HG03108 (cell line): Measurements from ENCODE around the gene HEATR9.
"Not testable (repeated sequence)": the region's sequence is repeated elsewhere in the genome, so short reads cannot be mapped to it uniquely, and the experiment has no call there.

Source experiments
- ATAC-seq: cut with Tn5 transposase; IDR thresholded peaks from one replicate; pipeline ENCODE4 v1.9.1; 2021; ENCODE audit warnings: moderate library complexity; ENCODE audit not compliant: unreplicated experiment

The HEATR9 gene, protein sequence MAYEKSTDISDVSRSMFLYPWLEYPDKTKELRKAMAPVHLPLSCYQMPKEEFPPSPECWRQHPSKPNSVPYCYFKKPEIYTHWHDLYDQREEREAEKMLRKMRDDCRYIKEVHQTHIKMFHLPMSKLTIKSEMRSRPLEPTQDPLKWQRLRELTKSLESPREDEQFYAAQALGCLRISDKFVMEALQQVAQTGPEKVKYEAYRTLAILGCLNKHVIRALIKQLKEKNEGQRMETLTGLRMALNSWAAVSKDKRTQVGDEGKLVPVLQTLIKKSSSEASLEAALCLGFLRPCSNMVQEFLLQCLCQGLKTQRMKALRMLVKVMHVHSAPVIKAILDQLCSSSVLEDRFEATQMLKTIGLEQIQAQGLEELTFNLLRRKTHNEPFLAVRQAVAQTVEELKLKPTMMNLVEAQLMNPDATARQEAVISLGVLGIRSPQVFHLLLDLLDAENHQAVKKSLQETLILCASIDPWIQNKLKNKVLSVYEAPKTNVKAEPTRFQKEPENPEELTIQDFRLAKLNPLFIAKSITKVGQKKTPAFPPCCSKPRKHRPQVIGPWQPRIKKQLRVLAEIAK

DNA sequence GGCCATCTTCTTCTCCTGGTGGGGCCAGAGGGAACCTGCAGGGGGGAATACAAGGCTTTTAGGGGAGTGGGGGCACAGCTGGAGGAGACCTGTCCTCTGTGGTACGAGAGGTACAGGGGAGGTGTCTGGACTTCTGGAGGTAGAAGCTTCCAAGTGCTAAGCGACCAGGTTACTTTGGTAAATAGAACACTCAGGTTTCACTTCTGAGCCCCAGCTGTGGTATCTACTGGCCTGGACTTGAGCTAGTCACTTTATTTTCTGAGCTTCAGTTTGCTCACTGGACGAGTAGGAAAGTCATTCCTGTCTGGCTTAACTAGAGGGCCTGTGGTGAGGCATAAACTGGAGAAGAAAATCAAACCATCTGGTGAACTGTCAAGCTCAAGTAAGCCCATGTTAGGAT is at the start of gene HEATR9:
TSS of gene HEATR9 (minus strand) at position 155 of the 400 bp plus-strand sequence. CDS start at position 6, 149 bp downstream.
- ATAC-seq = no peak

DNA sequence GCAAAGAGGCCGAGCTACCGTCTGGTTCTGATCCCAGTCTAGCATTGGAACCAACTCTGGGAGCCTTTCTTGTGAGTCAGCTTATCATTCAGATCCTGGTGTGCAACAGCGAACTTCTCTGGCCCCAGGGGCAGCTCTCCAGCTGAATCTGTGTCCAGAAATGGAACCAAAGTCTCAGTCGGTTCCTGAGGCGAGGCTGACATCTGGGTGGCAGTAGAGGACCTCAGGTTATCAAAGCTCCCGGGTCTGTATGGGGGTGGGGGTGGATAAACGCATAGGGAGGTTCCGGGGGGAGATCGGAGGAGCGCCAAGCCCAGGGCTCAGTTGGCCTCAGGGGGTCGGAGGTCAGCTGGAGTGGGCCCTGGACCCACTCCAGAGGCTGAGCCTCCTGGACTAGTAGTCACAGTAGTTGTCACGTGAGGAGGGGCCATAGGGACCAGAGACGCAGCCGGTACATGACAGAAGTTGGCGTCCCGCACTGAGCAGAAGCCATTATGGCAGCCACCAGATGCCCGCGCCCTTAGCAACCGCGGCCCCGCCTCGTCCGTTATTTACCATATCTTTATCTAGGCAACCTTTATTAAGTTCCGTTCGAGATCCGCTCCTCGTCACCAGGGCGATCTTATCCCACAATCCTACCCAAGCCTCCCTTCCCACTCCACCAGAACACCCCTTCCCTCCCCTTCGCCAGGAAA is 49.0 kb upstream of the HEATR9 start:
- no peak for ATAC-seq

DNA sequence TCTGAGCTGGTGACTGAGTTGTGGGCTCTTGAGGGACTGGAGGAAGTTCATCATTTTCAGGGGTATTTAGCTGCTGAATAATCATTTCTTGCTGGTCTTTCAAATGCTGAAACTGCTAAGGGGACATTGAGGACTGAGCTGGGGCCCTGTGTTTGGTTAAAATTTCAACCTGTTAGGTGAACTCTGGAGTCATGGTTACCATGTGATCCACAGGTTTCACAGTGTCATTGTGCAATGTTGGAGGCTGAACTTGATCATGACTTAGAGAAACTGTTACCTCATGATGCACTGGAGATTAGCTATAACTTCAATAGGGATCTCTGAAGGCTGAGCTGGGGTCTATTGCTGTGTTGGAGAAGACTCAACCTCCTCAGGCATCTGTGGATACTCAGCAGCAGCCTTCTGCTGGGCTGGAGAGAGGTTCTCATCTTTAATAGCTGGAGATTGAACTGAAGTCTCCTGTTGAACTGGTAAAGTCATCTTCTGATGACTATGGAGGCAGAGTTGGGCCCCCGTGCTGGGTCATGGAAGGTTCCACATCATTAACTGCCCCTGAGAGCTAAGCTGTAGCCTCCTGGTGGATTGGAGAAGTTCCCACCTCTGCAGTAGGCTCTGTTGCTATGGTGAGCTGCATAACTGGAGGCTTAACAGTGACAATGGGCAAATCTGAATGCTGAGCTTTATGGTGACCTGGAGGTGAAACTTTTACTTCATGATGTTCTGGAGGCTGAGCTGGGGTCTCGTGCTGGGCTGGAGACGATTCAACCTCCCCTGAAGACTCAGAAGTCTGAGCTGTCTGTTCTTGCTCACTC is 46.7 kb upstream of the HEATR9 start:
- ATAC-seq = no peak

DNA sequence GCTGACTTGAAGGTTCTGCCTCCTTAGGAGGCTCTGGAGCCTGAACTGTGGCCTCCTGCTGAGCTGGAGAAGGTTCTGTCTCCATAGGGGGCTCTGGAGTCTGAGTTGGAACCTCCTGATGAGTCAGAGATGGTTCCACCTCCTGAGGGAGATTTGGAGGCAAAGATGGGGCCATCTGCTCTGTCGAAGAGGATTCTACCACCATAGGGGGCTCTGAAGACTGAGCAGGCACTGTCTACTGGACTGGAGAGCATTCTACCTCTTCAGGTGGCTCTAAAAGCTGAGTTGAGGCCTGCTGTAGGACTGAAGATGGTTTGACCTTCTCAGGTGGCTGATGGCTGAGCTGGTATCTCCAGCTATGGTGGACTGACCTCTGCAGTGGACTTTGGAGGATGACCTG is 45.7 kb upstream of the HEATR9 start:
- no peak for ATAC-seq

DNA sequence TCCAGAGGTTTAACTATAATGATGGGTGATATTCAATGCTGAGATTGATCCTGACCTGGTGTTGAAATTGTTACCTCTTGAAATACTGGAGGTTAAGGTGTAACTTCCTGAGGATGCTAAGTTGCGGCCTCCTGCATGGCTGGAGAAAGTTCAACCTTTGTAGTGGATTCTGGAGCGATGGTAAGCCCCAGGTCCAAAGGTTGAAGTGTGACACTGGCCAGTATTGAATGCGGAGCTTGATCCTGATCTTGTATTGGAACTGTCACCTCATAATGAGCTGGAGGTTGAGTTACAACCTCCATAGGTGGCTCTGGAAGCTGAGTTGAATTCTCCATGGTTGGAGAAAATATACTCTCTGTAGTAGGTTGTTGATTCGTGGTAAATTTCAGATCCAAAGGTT is 44.9 kb upstream of the HEATR9 start:
- no peak for ATAC-seq

DNA sequence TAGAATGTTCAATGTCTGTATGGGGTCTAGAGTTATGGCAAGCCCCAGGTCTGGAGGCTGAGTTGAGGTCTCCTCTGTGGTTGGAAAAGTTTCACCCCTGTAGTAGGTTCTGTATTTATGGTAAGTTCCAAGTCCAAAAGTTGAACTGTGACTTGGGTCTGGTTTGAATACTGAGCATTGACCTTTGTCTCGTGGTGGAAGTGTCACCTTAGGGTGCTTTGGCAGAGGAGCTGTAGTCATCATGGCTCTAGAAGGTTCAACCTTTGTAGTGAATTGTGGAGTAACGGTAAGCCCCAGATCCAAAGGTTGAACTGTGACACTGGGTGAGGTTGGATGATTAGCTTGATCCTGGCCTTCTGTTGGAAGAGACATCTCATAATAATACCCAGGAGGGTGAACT is 44.3 kb upstream of the HEATR9 start:
- ATAC-seq = no peak

DNA sequence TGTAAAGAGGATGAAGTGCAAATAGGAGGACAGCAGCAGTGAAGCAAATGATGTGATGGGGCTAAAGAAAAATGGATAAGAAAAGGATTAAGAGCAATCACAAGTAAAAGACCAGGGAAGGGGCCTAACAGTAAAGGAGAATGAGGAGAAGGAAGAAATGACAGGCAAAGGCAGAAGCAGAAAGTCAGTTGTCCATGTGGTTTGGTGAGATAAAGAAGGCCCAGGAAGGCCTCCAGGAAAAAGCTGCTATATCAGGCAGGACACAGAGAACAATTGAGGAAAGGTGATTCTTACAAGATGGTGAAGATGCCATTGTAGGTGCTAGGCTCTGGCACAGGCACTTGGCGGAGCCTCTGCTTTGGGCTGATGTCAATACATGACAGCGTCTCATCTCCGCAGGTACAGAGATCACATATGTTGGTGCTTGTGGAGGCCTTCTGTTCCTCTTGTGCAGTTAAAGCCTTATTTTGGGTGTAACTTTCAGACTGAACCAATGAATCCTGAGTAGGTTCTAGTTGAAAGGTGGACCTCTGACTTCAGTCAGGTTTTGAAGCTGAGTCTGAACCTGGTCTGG is 43.7 kb upstream of the HEATR9 start:
- no peak for ATAC-seq

DNA sequence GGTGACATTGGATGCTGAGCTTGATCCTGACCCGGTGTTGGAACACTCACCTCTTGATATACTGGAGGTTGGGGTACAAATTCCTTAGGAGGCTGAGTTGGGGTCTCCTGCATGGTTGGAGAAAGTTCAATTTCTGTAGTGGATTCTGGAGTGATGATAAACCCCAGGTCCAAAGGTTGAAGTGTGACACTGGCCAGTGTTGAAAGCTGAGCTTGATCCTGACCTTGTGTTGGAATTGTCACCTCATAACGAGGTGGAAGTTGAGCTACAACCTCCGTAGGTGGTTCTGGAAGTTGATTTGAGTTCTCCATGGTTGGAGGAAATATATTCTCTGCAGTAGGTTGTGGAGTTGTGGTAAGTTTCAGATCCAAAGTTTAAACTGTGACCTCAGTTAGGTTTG is 40.7 kb upstream of the HEATR9 start:
- no peak for ATAC-seq

DNA sequence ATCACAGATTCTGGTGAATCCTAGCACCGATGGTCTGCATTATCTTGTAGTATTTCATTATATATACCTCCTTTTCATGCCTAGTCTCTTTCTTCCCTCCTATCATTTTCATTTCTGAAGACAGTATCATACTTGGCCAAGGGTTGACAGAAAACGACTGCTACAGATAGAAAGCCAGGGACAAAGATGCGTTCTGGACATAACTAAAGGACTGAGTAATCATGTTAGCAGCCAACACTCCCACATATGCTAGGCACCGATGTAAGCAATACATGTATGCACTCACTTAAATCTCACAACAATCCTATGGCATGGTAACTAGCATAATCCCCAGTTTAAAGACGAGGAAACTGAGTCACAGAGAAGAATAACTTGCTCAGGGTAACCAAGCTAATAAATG is 39.0 kb upstream of the HEATR9 start:
- no peak for ATAC-seq

DNA sequence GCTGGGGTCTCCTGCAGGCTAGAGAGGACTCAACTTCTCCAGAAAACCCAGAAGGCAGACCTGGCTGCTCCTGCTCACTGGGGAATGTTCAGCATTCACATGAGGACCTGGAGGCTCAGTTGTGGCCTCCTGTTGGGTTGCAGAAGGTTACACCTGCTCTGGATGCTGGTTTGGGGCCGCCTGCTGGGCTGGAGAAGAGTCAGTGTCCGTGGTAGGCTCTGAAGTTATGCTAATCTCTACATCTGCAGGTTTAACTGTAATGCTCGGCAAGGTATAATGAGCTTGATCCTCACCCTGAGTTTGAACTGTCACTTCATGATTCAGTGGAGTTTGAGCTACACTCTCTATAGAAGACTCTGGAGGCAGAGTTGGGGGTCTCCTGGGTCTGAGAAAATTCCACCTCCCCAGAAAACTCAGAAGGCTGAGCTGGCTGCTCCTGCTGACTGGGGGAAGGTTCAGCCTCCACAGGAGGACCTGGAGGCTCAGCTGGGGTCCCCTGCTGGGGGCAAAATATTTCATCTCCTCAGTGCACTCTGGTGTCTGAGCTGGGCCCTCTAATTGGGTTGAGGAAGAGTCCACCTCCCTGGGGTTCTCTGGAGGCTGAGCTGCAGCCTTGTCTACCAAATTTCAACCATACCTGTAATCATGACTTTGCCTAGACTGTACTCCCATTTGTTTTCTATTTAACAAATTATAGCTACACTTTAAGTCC is 38.4 kb upstream of the HEATR9 start:
- ATAC-seq = no peak

DNA sequence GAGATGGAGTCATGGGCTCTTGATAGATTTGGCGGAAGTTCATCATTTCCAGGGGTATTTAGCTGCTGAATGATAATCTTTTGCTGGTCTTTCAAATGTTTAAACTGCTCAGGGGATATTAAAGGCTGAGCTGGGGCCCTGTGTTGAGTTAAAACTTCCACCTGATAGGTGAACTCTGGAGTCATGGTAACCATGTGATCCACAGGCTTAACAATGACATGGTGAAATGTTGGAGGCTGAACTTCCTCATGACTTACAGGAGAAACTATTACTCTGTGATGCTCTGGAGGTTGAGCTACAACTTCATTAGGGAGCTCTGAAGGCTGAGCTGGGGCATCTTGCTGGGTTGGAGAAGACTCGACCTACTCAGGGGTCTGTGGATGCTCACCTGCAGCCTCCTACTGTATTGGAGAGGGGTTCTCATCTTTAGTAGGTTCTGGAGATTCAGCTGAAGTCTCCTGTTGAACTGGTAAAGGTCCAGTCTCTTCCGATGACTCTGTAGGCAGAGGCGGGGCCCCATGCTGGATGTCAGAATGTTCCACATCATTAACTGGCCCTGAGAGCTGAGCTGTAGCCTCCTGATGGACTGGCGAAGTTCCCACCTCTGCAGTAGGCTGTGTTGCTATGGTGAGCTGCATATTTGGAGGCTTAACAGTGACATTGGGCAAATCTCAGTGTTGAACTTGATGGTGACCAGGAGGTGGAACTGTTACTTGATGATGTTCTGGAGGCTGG is 37.7 kb upstream of the HEATR9 start:
- ATAC-seq = no peak

DNA sequence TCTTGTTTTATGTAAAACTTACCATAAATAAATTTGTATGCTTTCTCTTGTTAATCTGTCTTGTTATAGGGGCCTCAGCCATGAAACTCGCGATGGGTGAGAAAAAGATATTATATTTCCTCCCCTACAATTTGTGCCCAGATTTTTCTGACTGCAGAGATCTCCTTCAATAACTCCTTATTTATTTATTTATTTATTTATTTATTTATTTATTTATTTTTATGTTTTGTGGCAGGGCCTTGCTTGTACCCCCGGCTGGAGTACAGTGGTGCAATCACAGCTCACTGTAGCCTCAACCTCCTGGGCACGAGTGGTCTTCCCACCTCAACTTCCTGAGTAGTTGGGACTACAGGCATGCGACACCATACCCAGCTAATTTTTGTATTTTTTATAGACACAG is 34.8 kb upstream of the HEATR9 start:
- no peak for ATAC-seq

DNA sequence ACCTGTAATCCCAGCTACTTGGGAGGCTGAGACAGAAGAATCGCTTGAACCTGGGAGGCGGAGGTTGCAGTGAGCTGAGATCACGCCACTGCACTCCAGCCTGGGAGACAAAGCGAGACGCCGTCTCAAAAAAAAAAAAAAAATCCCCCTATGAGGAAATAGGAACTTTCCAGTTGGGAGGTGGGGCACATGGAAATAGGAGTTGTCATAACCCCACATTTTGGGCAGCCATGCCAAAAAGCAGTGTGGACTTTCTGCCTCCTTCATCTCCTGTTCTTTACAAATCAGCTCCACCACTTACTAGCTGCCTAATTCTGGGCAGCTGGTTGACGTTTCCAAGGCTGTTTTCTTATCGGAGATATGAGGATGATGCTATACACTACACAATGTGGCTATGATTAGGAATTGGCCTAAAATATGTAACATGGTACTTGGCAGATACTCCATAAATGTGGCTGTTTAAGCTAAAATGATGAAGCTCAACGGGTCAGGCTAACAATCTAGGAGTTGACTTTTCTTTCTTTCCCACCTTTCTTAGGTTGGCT is 33.0 kb upstream of the HEATR9 start:
- no peak for ATAC-seq

DNA sequence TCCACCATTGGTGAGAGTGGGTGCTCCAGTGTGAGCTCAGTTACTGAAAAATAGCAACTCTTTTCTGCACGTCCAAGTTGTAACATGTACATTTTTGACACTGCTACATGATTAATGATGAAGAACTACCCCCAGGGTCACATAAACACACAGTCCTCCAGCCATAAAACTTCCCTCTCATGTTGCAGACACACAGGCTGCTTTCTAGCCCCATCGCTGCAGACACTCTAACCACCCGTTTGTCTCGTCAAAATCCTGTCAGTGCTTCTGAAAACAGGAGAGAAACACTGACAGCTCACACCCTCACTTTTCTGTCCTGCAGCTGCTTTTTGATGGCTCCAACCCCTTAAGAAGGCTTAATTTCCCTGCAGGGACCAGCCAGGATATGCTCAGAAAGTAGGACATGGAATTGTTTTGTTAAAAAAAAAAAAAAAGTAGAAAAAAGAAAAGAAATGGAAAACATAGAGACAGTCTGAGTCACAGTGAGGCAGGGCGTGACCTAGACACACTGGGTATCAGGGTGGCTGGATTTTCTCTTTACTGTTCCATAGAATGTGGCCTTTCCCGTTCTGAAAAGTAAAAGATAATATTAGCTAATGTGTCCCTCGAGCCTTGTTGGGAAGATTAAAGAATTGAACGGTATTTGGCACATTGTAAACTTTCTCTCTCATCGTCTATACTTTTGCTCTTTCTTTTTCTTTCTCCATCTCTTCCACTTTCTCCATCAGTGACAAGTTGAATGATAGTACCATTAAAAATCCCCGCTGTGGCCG is 32.2 kb upstream of the HEATR9 start:
- no peak for ATAC-seq

DNA sequence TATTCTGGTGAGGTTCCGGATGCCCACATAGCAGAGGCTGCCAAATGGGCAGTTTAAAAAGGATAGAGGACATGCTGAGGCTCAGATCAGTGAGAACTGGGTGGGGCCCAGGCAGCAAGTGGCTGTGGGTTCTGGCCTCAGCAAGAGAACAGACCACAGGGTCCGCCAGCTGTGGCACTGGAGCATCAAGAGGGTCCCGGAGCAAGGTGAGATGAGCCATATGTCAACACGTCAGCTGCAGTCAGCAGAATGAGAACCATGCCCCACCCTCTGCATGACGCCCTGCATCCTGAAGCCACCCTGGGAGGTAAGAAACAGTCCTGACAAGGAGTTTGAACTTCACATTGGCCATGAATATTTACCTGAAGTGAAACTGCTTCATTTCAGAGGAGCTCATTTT is 31.6 kb upstream of the HEATR9 start:
- ATAC-seq = no peak

DNA sequence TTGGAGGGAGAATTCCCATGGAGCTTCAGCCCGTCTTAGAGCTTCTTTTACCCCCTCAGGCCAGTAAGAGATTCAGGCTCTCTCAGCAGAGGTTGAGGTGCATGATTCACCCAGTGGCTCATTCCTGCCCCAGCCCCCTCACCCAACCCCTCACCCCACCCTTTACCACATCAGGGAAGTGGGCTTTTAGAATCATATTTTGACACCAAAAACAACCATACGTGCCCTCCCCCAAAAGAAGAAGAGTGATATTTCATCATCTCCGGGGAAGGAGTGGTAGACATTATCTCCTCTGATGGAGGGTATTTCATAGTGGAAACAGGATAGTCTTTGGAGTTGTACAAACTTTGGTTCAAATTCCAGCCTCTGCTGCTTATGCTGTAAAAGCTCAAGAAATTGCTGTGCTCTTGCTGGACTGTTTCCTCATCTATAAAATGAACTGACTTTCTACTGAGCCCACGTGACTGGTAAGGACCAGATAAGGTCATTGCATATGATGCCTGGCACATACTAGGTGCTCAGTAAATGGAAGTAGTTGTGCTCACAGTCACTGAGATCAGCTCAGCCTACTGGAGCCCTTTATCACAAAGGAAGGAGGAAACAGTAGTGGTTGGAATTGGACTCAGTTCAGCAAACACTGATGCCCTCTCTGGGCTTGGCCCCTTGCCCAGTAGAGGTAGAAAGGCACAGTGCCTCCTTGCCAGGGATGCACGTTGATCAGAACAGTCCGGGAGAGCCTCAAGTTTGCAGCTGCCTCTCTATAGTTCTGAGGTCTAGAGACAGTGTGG is 29.8 kb upstream of the HEATR9 start:
- ATAC-seq = no peak

DNA sequence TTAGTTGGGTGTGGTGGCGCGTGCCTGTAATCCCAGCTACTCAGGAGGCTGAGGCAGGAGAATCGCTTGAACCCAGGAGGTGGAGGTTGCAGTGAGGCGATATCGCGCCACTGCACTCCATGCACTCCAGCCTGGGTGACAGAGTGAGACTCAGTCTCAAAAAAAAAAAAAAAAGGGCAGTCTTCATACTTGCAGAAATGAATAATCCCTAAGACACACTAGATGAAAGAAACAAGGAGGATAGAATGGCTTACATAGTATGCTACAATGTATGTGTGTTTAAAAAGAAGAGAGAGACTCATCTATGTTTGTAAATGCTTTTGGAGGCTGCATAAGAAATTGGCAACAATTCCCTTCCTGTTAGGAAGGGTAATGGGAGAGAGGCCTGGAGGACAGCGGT is 29.1 kb upstream of the HEATR9 start:
- ATAC-seq = not testable (repeated sequence)
